HepG2 (cell line): ENCODE results near the gene RNPC3.

Source experiments
- NR2F2 ChIP-seq: IDR thresholded peaks from 2 replicates; pipeline ENCODE4 v1.6.1; 2012; ENCODE audit warnings: low read depth, inconsistent platforms, borderline replicate concordance
- ZKSCAN5 ChIP-seq: sonication (generic); formaldehyde crosslinking; IDR thresholded peaks from 2 replicates; pipeline ENCODE4 v1.5.1; 2020; ENCODE audit warnings: mild to moderate bottlenecking, missing genetic modification reagents
- ZNF746 ChIP-seq: sonication (generic); formaldehyde crosslinking; IDR thresholded peaks from 2 replicates; pipeline ENCODE4 v1.8.0; 2022; ENCODE audit warnings: mild to moderate bottlenecking, missing genetic modification reagents
- ZNF850 ChIP-seq: sonication (generic); formaldehyde crosslinking; conservative IDR thresholded peaks from 2 replicates; pipeline ENCODE4 v1.9.0; 2021; ENCODE audit warnings: mild to moderate bottlenecking, missing genetic modification reagents

GRCh38 chr1:103547840-103548239, 22.3 kb downstream of the RNPC3 start:
- TF ChIP-seq ZKSCAN5 (CRISPR knock-in tag): no peak
- TF ChIP-seq NR2F2: no peak
- TF ChIP-seq ZNF850: no peak
- no peak for TF ChIP-seq ZNF746
